ENCODE results near the gene PCYT1A. TPM values are rescaled to one million over a fixed set of nuclear protein-coding genes. Genes with fewer than 3 reads are reported as not detected.

The PCYT1A gene
- total RNA-seq, 4 donors from 2014 or later: 59.5 to 80.4 (median 73.1) TPM

DNA sequence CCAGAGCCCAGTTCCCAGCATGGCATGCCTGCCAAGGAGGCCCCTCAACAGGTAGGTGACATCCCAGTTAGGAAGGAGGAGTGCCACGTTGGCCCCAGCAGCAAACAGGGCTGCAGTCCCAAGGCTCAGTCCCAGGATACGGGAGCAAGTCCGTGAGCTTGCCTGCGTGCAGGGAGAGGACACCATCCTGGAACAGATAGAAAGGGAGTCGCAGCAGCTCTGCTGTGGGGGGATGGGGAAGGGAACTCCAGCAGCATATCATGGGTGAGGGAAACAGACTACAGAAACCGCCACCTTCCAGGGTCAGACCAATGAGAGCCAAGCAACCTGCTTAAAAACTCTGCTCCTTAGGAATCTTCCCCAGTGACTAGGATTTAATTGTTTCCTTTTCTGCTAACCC, 39.9 kb upstream of the PCYT1A start:
- WGBS, 2 donors: 28 to 32% methylated on average over 6 of the region's 6 CpGs
- DNase-seq: no peak
- Histone ChIP-seq H3K9me3 (no peaks in the 10 kb centered on the region), H3K27ac (no peak overlapping the region), H3K36me3 (no peaks in the 10 kb centered on the region), H3K4me3 (replicated peaks in 1 of 3) (no peak overlapping the region), H3K27me3 (no peaks in the 10 kb centered on the region), H3K4me1 (no peaks in the 10 kb centered on the region)
- intact Hi-C loops (cut with DNase I): no loop called here
- TF ChIP-seq CTCF (IDR thresholded peaks at IDR 0.05) (no peak), POLR2A (IDR thresholded peaks at IDR 0.05) (no peak)

GRCh38 chr3:196326936-196327335, 39.4 kb upstream of the PCYT1A start:
- no peak overlapping the region for H3K27ac ChIP-seq
- H3K36me3 ChIP-seq: no peaks in the 10 kb centered on the region
- H3K4me3 ChIP-seq (replicated peaks in 1 of 3): no peak overlapping the region
- intact Hi-C loops (cut with DNase I): no loop called here
- no peak for TF ChIP-seq POLR2A (IDR thresholded peaks at IDR 0.05)
- TF ChIP-seq CTCF (IDR thresholded peaks at IDR 0.05): no peak
- H3K4me1 ChIP-seq: no peaks in the 10 kb centered on the region
- no peaks in the 10 kb centered on the region for H3K27me3 ChIP-seq
- H3K9me3 ChIP-seq: no peaks in the 10 kb centered on the region
- no peak for DNase-seq
- 55 to 57% methylated on average over 9 of the region's 9 CpGs for WGBS, 2 donors

- H3K4me1 ChIP-seq: no peaks in the 10 kb centered on the region
- DNase-seq: no peak
- TF ChIP-seq CTCF (IDR thresholded peaks at IDR 0.05): no peak
- no peak for TF ChIP-seq POLR2A (IDR thresholded peaks at IDR 0.05)
- H3K9me3 ChIP-seq: no peaks in the 10 kb centered on the region
- no peaks in the 10 kb centered on the region for H3K27me3 ChIP-seq
- no peak overlapping the region for H3K4me3 ChIP-seq (replicated peaks in 1 of 3)
- WGBS, 2 donors: 69 to 73% methylated on average over 11 of the region's 11 CpGs
- intact Hi-C loops (cut with DNase I): no loop called here
- H3K27ac ChIP-seq: no peak overlapping the region
- no peaks in the 10 kb centered on the region for H3K36me3 ChIP-seq
Observed at GRCh38 chr3:196323691-196324090, 36.2 kb upstream of the PCYT1A start.

DNA sequence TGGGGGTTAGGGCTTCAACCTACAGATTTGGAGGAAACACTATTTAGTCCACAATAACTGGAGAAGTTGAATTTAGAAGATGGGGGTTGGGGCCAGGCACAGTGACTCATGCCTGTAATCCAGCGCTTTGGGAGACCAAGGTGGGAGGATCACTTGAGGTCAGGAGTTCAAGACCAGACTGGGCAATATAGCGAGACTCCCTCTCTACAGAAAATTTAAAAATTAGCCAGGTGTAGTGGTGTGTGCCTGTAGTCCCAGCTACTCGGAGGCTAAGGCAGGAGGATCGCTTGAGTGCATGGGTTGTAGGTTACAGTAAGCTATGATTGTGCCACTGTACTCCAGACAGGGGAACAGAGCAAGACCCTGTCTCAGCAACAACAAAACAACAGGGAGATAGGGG, 35.5 kb upstream of the PCYT1A start:
- no peak for TF ChIP-seq POLR2A (IDR thresholded peaks at IDR 0.05)
- TF ChIP-seq CTCF (IDR thresholded peaks at IDR 0.05): no peak
- Histone ChIP-seq H3K4me3 (replicated peaks in 1 of 3) (no peak overlapping the region), H3K27me3 (no peaks in the 10 kb centered on the region), H3K9me3 (no peaks in the 10 kb centered on the region), H3K36me3 (no peaks in the 10 kb centered on the region), H3K4me1 (no peaks in the 10 kb centered on the region), H3K27ac (no peak overlapping the region)
- intact Hi-C loops (cut with DNase I): no loop called here
- WGBS, 2 donors: 92 to 97% methylated on average over 4 of the region's 4 CpGs
- DNase-seq: no peak

DNA sequence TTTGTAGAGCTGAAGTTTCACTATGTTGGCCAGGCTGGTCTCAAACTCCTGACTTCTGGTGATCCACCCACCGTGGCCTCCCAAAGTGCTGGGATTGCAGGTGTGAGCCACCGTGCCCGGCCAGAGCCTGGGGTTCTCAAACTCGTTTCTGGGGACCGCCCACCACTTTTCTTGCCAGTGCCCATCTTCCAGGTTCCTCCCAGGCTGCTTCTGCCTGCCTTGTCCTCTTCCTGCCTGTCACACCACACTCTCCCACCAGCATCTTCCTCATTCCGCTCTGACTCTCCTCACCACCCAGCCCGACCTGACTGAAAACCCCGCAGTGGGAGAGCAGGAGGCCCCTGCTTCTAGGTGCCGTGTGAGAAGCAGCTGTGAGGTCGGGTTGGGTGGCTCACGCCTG, 33.6 kb upstream of the PCYT1A start:
- TF ChIP-seq POLR2A (IDR thresholded peaks at IDR 0.05) (no peak), CTCF (IDR thresholded peaks at IDR 0.05) (no peak)
- Histone ChIP-seq H3K9me3 (no peaks in the 10 kb centered on the region), H3K4me1 (no peaks in the 10 kb centered on the region), H3K27ac (no peak overlapping the region), H3K36me3 (no peaks in the 10 kb centered on the region), H3K27me3 (no peaks in the 10 kb centered on the region), H3K4me3 (replicated peaks in 1 of 3) (no peak overlapping the region)
- intact Hi-C loops (cut with DNase I): no loop called here
- DNase-seq: no peak
- 87 to 89% methylated on average over 11 of the region's 11 CpGs for WGBS, 2 donors
